Liver (tissue), 9 donors: Measurements from ENCODE around the gene DIPK1B. TPM values are rescaled to one million over a fixed set of nuclear protein-coding genes. Genes with fewer than 3 reads are reported as not detected.

Source experiments
- DNase-seq: peaks from one replicate; pipeline ENCODE4 v3.0.0-alpha.2; 2017; ENCODE audit warnings: low spot score
- H3K27ac ChIP-seq, 2 donors: one replicate each; pipeline ENCODE4 v1.7.0; 2013; ENCODE audit warnings: inconsistent platforms in 2 of 2, low read length in 2 of 2, control low read depth in 1 of 2, low read depth in 1 of 2, mild to moderate bottlenecking in 1 of 2
- H3K27me3 ChIP-seq, 4 donors: one replicate each; pipeline versions ENCODE4 v1.6.1 to v1.7.0; 2013; ENCODE audit warnings: low read length in 3 of 4, inconsistent platforms in 1 of 4, mild to moderate bottlenecking in 1 of 4, moderate library complexity in 1 of 4; ENCODE audit not compliant: control insufficient read depth in 4 of 4, insufficient read depth in 4 of 4
- H3K36me3 ChIP-seq, 4 donors: one replicate each; pipeline versions ENCODE4 v1.6.1 to v1.7.0; 2013; ENCODE audit warnings: low read length in 3 of 4, mild to moderate bottlenecking in 3 of 4, low read depth in 1 of 4, moderate library complexity in 1 of 4; ENCODE audit not compliant: control insufficient read depth in 4 of 4, insufficient read depth in 3 of 4
- H3K4me1 ChIP-seq, 4 donors: one replicate each; pipeline versions ENCODE4 v1.6.1 to v1.7.0; 2013; ENCODE audit warnings: low read length in 3 of 4, mild to moderate bottlenecking in 3 of 4, moderate library complexity in 1 of 4; ENCODE audit not compliant: control insufficient read depth in 4 of 4, insufficient read depth in 4 of 4
- H3K4me3 ChIP-seq, 3 donors: one replicate each; pipeline versions ENCODE4 v1.6.1 to v1.7.0; 2013; ENCODE audit warnings: low read length in 3 of 3, control low read depth in 1 of 3, low read depth in 1 of 3, mild to moderate bottlenecking in 1 of 3
- H3K9ac ChIP-seq, 2 donors: one replicate each; pipeline ENCODE4 v1.7.0; 2013; ENCODE audit warnings: low read length in 2 of 2, mild to moderate bottlenecking in 2 of 2, moderate library complexity in 2 of 2, control low read depth in 1 of 2, low read depth in 1 of 2
- H3K9me3 ChIP-seq, 4 donors: one replicate each; pipeline versions ENCODE4 v1.6.1 to v1.7.0; 2013; ENCODE audit warnings: low read length in 3 of 4; ENCODE audit not compliant: control insufficient read depth in 4 of 4
- CTCF ChIP-seq: fragments of 150-350 bp; IDR thresholded peaks from 2 replicates; pipeline ENCODE4 v1.5.1; 2017; ENCODE audit warnings: improper control_type of control experiment, low read depth, low read length; ENCODE audit not compliant: missing input control
- EGR1 ChIP-seq, 2 donors: IDR thresholded peaks; 2 replicates each; pipeline ENCODE4 v1.6.1; 2016 to 2018; ENCODE audit warnings: antibody characterized with exemption in 2 of 2, low read depth in 2 of 2
- FOXA1 ChIP-seq: IDR thresholded peaks from 2 replicates; pipeline ENCODE4 v1.6.1; 2016; ENCODE audit warnings: antibody characterized with exemption
- FOXA2 ChIP-seq: IDR thresholded peaks from 2 replicates; pipeline ENCODE4 v1.6.1; 2016; ENCODE audit warnings: antibody characterized with exemption
- GABPA ChIP-seq, 2 donors: IDR thresholded peaks in 1 of 2; conservative IDR thresholded peaks in 1 of 2; 2 replicates each; pipeline ENCODE4 v1.6.1; 2016; ENCODE audit warnings: antibody characterized with exemption in 2 of 2, mild to moderate bottlenecking in 1 of 2, moderate library complexity in 1 of 2
- HNF4A ChIP-seq, 2 donors: conservative IDR thresholded peaks; 2 replicates each; pipeline ENCODE4 v1.6.1; 2016; ENCODE audit warnings: antibody characterized with exemption in 2 of 2, mild to moderate bottlenecking in 2 of 2
- HNF4G ChIP-seq: IDR thresholded peaks from 2 replicates; pipeline ENCODE4 v1.6.1; 2016; ENCODE audit warnings: antibody characterized with exemption
- JUND ChIP-seq, 2 donors: IDR thresholded peaks; 2 replicates each; pipeline ENCODE4 v1.6.1; 2016; ENCODE audit warnings: antibody characterized with exemption in 2 of 2
- MAX ChIP-seq: IDR thresholded peaks from 2 replicates; pipeline ENCODE4 v1.6.1; 2016; ENCODE audit warnings: antibody characterized with exemption
- NR2F2 ChIP-seq: IDR thresholded peaks from 2 replicates; pipeline ENCODE4 v1.6.1; 2016; ENCODE audit warnings: antibody characterized with exemption
- RAD21 ChIP-seq, 2 donors: IDR thresholded peaks; 2 replicates each; pipeline ENCODE4 v1.6.1; 2016; ENCODE audit warnings: antibody characterized with exemption in 2 of 2, mild to moderate bottlenecking in 2 of 2
- REST ChIP-seq: IDR thresholded peaks from 2 replicates; pipeline ENCODE4 v1.6.1; 2016; ENCODE audit warnings: antibody characterized with exemption, mild to moderate bottlenecking
- RXRA ChIP-seq, 2 donors: IDR thresholded peaks; 2 replicates each; pipeline ENCODE4 v1.6.1; 2017 to 2018; ENCODE audit warnings: antibody characterized with exemption in 2 of 2, mild to moderate bottlenecking in 1 of 2
- SP1 ChIP-seq: IDR thresholded peaks from 2 replicates; pipeline ENCODE4 v1.6.1; 2018; ENCODE audit warnings: antibody characterized with exemption, mild to moderate bottlenecking
- TAF1 ChIP-seq: conservative IDR thresholded peaks from 2 replicates; pipeline ENCODE4 v1.6.1; 2016; ENCODE audit warnings: antibody characterized with exemption, mild to moderate bottlenecking
- YY1 ChIP-seq: IDR thresholded peaks from 2 replicates; pipeline ENCODE4 v1.6.1; 2016; ENCODE audit warnings: antibody characterized with exemption, mild to moderate bottlenecking
- ZBTB33 ChIP-seq: IDR thresholded peaks from 2 replicates; pipeline ENCODE4 v1.6.1; 2016; ENCODE audit warnings: antibody characterized with exemption
- WGBS: extraction: QIAGEN DNeasy Blood & Tissue Kit; methylation state at CpG from one replicate; pipeline ENCODE4 v1.1.7; 2013; 5-methylcytosine and 5-hydroxymethylcytosine counted together
- polyA plus RNA-seq, 2 donors: library from polyadenylated mRNA; stranded (reverse) in 1 of 2; unstranded in 1 of 2; fragments of 200-250 nt in 1 of 2; fragments of >200 nt in 1 of 2; fragmentation: Nextera tagmentation in 1 of 2; extraction: Ambion mirVana in 1 of 2; gene quantifications; one replicate each; pipeline versions ENCODE4 v1.2.1 to v1.2.3, GENCODE V29; 2013 to 2015
- total RNA-seq, 2 donors: library from RNA; depleted of rRNA; stranded (reverse); fragments of >200 nt; gene quantifications; one replicate each; pipeline ENCODE4 v1.2.3, GENCODE V29; 2014
- TF ChIP-seq, protein P1 (sequence below): IDR thresholded peaks from 2 replicates; pipeline ENCODE4 v1.6.1; 2016; ENCODE audit warnings: antibody characterized with exemption
- donor health status: healthy.
- donor health status: healthy.
- donor health status: healthy.
- donor health status: healthy.
- donor health status: healthy.

DIPK1B gene
- total and polyA plus RNA-seq, 4 donors: 2.3 to 19.7 (median 5.2) TPM

- H3K4me1 ChIP-seq: peaks cover 25 to 67% (median 59%) of the 10 kb centered on the region in 4 donors
- no peak for DNase-seq
- H3K36me3 ChIP-seq: no peaks in the 10 kb centered on the region
- no peak overlapping the region for H3K4me3 ChIP-seq
- no peaks in the 10 kb centered on the region for H3K9me3 ChIP-seq
- H3K27ac ChIP-seq: peak overlapping the region; percentile 61 to 77
- 47% methylated on average over 23 of the region's 23 CpGs for WGBS
- no peak overlapping the region for H3K9ac ChIP-seq
- no peaks in the 10 kb centered on the region for H3K27me3 ChIP-seq
- TF ChIP-seq JUND (IDR thresholded peaks at IDR 0.05) (no peak), REST (no peak), GABPA (IDR thresholded peaks at IDR 0.05 in 1 of 2, conservative IDR thresholded peaks at IDR 0.05 in 1 of 2) (no peak), NR2F2 (no peak), FOXA1 (no peak), MAX (no peak), FOXA2 (no peak), YY1 (no peak), TAF1 (no peak), EGR1 (IDR thresholded peaks at IDR 0.05; ENCODE audit: low read depth in 2 of 2) (no peak)
Observed at GRCh38 chr9:136695955-136696354, 16.4 kb upstream of the DIPK1B start.

DNA sequence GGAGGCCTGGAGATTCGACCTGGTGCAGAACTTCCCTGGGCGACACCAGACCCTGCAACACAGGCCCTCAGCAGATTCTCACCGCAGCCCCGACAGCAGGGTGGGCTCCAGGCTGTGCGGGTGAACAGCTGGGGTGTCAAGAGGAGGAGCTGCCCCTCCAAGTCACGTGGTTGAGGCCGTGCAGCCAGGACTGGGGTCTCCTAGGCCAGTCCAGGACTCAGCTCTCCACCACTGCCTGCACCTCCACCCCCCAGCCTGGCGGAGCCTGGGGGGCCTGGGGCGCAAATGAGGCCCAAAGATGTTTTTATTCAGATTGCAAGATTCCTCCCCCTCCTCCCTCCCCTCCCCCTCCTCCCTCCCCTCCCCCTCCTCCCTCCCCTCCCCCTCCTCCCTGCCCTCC lies 15.9 kb upstream of the DIPK1B start:
- 72% methylated on average over 9 of the region's 9 CpGs for WGBS
- no peaks in the 10 kb centered on the region for H3K27me3 ChIP-seq
- no peaks in the 10 kb centered on the region for H3K36me3 ChIP-seq
- TF ChIP-seq ZBTB33: no peak
- no peak for TF ChIP-seq JUND (IDR thresholded peaks at IDR 0.05)
- TF ChIP-seq TAF1: no peak
- no peak for TF ChIP-seq YY1
- TF ChIP-seq HNF4A (conservative IDR thresholded peaks at IDR 0.05): no peak
- no peak for TF ChIP-seq RAD21 (IDR thresholded peaks at IDR 0.05)
- no peak for TF ChIP-seq REST
- TF ChIP-seq FOXA2: no peak
- no peak for TF ChIP-seq FOXA1
- TF ChIP-seq GABPA (IDR thresholded peaks at IDR 0.05 in 1 of 2, conservative IDR thresholded peaks at IDR 0.05 in 1 of 2): no peak
- no peak for TF ChIP-seq SP1
- TF ChIP-seq NR2F2: no peak
- no peak for TF ChIP-seq CTCF
- TF ChIP-seq, protein P1, sequence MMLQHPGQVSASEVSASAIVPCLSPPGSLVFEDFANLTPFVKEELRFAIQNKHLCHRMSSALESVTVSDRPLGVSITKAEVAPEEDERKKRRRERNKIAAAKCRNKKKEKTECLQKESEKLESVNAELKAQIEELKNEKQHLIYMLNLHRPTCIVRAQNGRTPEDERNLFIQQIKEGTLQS: no peak
- no peak for TF ChIP-seq RXRA (IDR thresholded peaks at IDR 0.05)
- TF ChIP-seq MAX: no peak
- no peak for TF ChIP-seq HNF4G
- no peak for TF ChIP-seq EGR1 (IDR thresholded peaks at IDR 0.05; ENCODE audit: low read depth in 2 of 2)
- H3K9me3 ChIP-seq: no peaks in the 10 kb centered on the region
- no peak overlapping the region for H3K4me3 ChIP-seq
- H3K9ac ChIP-seq: no peak overlapping the region
- no peak for DNase-seq
- H3K4me1 ChIP-seq: peaks cover 24 to 62% (median 55%) of the 10 kb centered on the region in 4 donors
- peak overlapping the region; percentile 61 to 77 for H3K27ac ChIP-seq
